ENCODE data around the gene LHFPL3.

DNA sequence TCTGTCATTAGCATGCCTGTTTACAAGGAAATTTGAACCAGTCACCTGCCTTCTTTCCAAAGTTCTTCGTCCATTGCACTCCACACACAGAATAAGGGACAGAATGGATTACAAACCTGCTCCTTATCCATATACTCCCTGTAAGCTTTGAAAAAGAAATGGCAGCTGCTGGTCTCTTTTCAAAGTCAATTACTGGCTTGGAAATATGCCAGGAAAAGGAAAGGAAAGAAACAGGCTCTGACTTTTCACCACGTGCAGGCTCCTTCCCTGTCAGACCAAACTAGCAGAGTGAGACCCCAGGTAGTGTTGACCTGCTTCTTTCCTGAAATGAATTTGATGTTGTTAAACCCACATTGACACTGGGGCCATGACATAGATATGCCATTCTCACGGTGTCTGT lies 84.5 kb downstream of the LHFPL3 start:
- TF ChIP-seq YY1 (IDR thresholded peaks at IDR 0.05; ENCODE audit: low read depth) (no peak), FOXM1 (IDR thresholded peaks at IDR 0.05; ENCODE audit: borderline replicate concordance, low read depth) (no peak)

All from Ishikawa (cell line).